Stomach (tissue), 4 donors: ENCODE data around the gene MCOLN2.
"Not testable (repeated sequence)": the region's sequence is repeated elsewhere in the genome, so short reads cannot be mapped to it uniquely, and the experiment has no call there.

Experiments used
- CTCF ChIP-seq, 7 experiments: fragments of 450-650 bp in 4 of 7; fragments of 200-600 bp in 3 of 7; sonication (generic) in 3 of 7; IDR thresholded peaks; one replicate each; pipeline ENCODE4 v1.5.1; 2016 to 2019; ENCODE audit warnings: antibody characterized with exemption in 7 of 7, control low read depth in 2 of 7, mild to moderate bottlenecking in 1 of 7
- POLR2AphosphoS5 ChIP-seq, 3 donors: sonication (generic); formaldehyde crosslinking; IDR thresholded peaks; one replicate each; pipeline ENCODE4 v1.6.1; 2016; ENCODE audit warnings: antibody characterized with exemption in 3 of 3

DNA sequence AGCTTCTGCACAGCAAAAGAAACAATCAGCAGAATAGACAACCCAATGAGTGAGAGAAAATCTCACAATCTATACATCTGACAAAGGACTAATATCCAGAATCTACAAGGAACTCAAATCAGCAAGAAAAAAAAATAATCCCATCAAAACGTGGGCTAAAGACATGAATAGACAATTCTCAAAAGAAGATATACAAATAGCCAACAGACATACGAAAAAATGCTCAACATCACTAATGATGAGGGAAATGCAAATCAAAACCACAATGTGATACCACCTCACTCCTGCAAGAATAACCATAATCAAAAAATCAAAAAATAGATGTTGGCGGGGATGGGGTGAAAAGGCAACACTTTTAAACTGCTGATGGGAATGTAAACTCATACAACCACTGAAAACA, 10.4 kb downstream of the MCOLN2 start:
- TF ChIP-seq CTCF, POLR2AphosphoS5 (IDR thresholded peaks at IDR 0.05): not testable (repeated sequence)
